Measurements from ENCODE around the gene CALHM5.

DNA sequence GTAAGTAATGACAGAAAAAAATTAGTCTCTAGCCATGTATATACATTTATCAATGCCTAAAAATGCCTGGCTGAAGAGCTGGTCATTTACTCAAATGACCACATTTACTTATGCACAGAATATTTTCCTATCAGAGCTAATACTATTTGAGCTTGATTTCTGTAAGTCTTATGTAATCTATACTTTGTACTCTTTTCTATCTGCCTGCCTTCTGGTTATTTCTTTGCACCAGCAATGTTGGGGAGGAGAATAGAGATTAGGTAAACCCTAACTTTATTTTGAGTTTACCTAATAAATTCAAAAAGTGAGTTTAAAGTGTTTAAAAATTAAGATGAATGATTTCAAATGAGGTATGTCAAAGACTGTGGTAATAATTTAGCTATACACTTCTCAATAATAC, 3.7 kb downstream of the CALHM5 start:
- TF ChIP-seq CTCF (IDR thresholded peaks at IDR 0.05) (no peak), EP300 (IDR thresholded peaks at IDR 0.05) (no peak)
